ENCODE data around the gene ACSF2. TPM values are rescaled to one million over a fixed set of nuclear protein-coding genes. Genes with fewer than 3 reads are reported as not detected.
A peak's percentile ranks its signal among the peaks of the same experiment; 100 is the strongest.
"Not testable (repeated sequence)": the region's sequence is repeated elsewhere in the genome, so short reads cannot be mapped to it uniquely, and the experiment has no call there.

Gene ACSF2
- total RNA-seq, 1 donor: 63.0 TPM

- no peaks in the 10 kb centered on the region for H3K27me3 ChIP-seq (ENCODE audit: insufficient read depth, low read length)
- H3K27ac ChIP-seq (ENCODE audit: low read depth, low read length): no peak overlapping the region
- H2AFZ ChIP-seq (ENCODE audit: low read length): peak overlapping the region; percentile 98
- no peaks in the 10 kb centered on the region for H3K9me3 ChIP-seq (ENCODE audit: low read depth, low read length)
- peaks cover 31% of the 10 kb centered on the region for H4K20me1 ChIP-seq (ENCODE audit: insufficient read depth, low read length)
- H3K4me2 ChIP-seq (ENCODE audit: insufficient read depth, low read length): peak overlapping the region; percentile 84
- peaks cover 21% of the 10 kb centered on the region for H3K4me1 ChIP-seq (ENCODE audit: insufficient read depth, low read length)
- H3K79me2 ChIP-seq (ENCODE audit: insufficient read depth, low read length): peaks cover 48% of the 10 kb centered on the region
- no peak for TF ChIP-seq CTCF (IDR thresholded peaks at IDR 0.05; ENCODE audit: extremely low read depth, low read depth, low read length)
- H3K36me3 ChIP-seq (ENCODE audit: insufficient read depth, low read length): peaks cover 23% of the 10 kb centered on the region
- peak; percentile 25 for DNase-seq (ENCODE audit: insufficient read length, low spot score, missing footprints)
- peak overlapping the region; percentile 94 for H3K4me3 ChIP-seq (ENCODE audit: insufficient read depth, low read length)
These were observed 28.1 kb upstream of the ACSF2 start for GRCh38 chr17:50397919-50398285.

- H2AFZ ChIP-seq (ENCODE audit: low read length); DNase-seq (ENCODE audit: insufficient read length, low spot score, missing footprints); H3K4me2 ChIP-seq (ENCODE audit: insufficient read depth, low read length); H3K9me3 ChIP-seq (ENCODE audit: low read depth, low read length); H3K27me3 ChIP-seq (ENCODE audit: insufficient read depth, low read length); H3K4me3 ChIP-seq (ENCODE audit: insufficient read depth, low read length); H3K27ac ChIP-seq (ENCODE audit: low read depth, low read length): not testable (repeated sequence)
- Histone ChIP-seq H4K20me1 (ENCODE audit: insufficient read depth, low read length) (peaks cover 25% of the 10 kb centered on the region), H3K79me2 (ENCODE audit: insufficient read depth, low read length) (peaks cover 40% of the 10 kb centered on the region), H3K36me3 (ENCODE audit: insufficient read depth, low read length) (peaks cover 16% of the 10 kb centered on the region), H3K4me1 (ENCODE audit: insufficient read depth, low read length) (peaks cover 21% of the 10 kb centered on the region)
These were observed 27.3 kb upstream of the ACSF2 start for GRCh38 chr17:50398672-50399071.

GRCh38 chr17:50399591-50399990, 26.4 kb upstream of the ACSF2 start:
- H3K27me3 ChIP-seq (ENCODE audit: insufficient read depth, low read length); H3K4me2 ChIP-seq (ENCODE audit: insufficient read depth, low read length); H3K4me3 ChIP-seq (ENCODE audit: insufficient read depth, low read length); H3K9me3 ChIP-seq (ENCODE audit: low read depth, low read length); DNase-seq (ENCODE audit: insufficient read length, low spot score, missing footprints); H2AFZ ChIP-seq (ENCODE audit: low read length); H3K27ac ChIP-seq (ENCODE audit: low read depth, low read length); H3K36me3 ChIP-seq (ENCODE audit: insufficient read depth, low read length): not testable (repeated sequence)
- Histone ChIP-seq H3K4me1 (ENCODE audit: insufficient read depth, low read length) (peaks cover 13% of the 10 kb centered on the region), H4K20me1 (ENCODE audit: insufficient read depth, low read length) (peaks cover 16% of the 10 kb centered on the region), H3K79me2 (ENCODE audit: insufficient read depth, low read length) (peaks cover 31% of the 10 kb centered on the region)

- not testable (repeated sequence) for H3K9me3 ChIP-seq (ENCODE audit: low read depth, low read length); H3K79me2 ChIP-seq (ENCODE audit: insufficient read depth, low read length); DNase-seq (ENCODE audit: insufficient read length, low spot score, missing footprints)
These were observed 20.7 kb upstream of the ACSF2 start for GRCh38 chr17:50405351-50405750.

GRCh38 chr17:50406578-50406977, 19.4 kb upstream of the ACSF2 start:
- no peak for DNase-seq (ENCODE audit: insufficient read length, low spot score, missing footprints)
- H3K4me3 ChIP-seq (ENCODE audit: insufficient read depth, low read length): no peak overlapping the region

More at GRCh38 chr17:50405351-50405750, 20.7 kb upstream of the ACSF2 start:
- H3K27me3 ChIP-seq (ENCODE audit: insufficient read depth, low read length): peaks cover 18% of the 10 kb centered on the region
- not testable (repeated sequence) for H3K4me1 ChIP-seq (ENCODE audit: insufficient read depth, low read length); H3K27ac ChIP-seq (ENCODE audit: low read depth, low read length); H3K36me3 ChIP-seq (ENCODE audit: insufficient read depth, low read length); H4K20me1 ChIP-seq (ENCODE audit: insufficient read depth, low read length); H2AFZ ChIP-seq (ENCODE audit: low read length); H3K4me2 ChIP-seq (ENCODE audit: insufficient read depth, low read length); H3K4me3 ChIP-seq (ENCODE audit: insufficient read depth, low read length)

More at GRCh38 chr17:50406578-50406977, 19.4 kb upstream of the ACSF2 start:
- no peaks in the 10 kb centered on the region for H4K20me1 ChIP-seq (ENCODE audit: insufficient read depth, low read length)
- no peak overlapping the region for H3K27ac ChIP-seq (ENCODE audit: low read depth, low read length)
- no peak overlapping the region for H3K4me2 ChIP-seq (ENCODE audit: insufficient read depth, low read length)
- H3K4me1 ChIP-seq (ENCODE audit: insufficient read depth, low read length): no peaks in the 10 kb centered on the region
- TF ChIP-seq CTCF (IDR thresholded peaks at IDR 0.05; ENCODE audit: extremely low read depth, low read depth, low read length): no peak
- H3K27me3 ChIP-seq (ENCODE audit: insufficient read depth, low read length): peaks cover 18% of the 10 kb centered on the region
- H3K9me3 ChIP-seq (ENCODE audit: low read depth, low read length): no peaks in the 10 kb centered on the region
- no peaks in the 10 kb centered on the region for H3K79me2 ChIP-seq (ENCODE audit: insufficient read depth, low read length)
- H2AFZ ChIP-seq (ENCODE audit: low read length): no peak overlapping the region
- H3K36me3 ChIP-seq (ENCODE audit: insufficient read depth, low read length): no peaks in the 10 kb centered on the region
